Activated naive CD4-positive, alpha-beta T cell treated with anti-CD3 and anti-CD28 coated beads, Interleukin-2, amount 50 U/mL, for 16 hours (primary cell): Measurements from ENCODE around the gene RHO.
"Not testable (repeated sequence)": the region's sequence is repeated elsewhere in the genome, so short reads cannot be mapped to it uniquely, and the experiment has no call there.

ENCODE experiments used
- DNase-seq: peaks from one replicate; pipeline ENCODE4 v3.0.0-alpha.2; 2020

The RHO gene

DNA sequence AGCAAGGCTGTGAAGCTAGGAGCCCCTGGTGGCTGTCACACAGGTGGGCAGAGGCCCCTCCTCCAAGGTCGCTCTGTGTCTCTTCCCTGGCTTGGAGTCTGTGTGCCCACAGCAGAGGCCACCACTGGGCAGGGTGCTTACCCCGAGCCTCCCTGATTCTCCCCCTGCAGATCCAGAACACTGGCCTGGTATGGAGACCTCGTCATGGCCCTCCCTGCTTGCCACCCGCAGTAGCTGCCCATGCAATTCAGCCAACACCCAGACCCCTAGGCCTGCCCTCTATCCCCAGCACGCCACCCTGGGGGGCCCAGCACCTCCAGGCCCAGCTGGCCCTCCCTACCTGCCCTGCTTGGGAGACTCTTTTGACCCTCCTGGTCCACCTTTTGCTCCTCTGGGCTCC is 5.5 kb upstream of the RHO start:
- no peak for DNase-seq

DNA sequence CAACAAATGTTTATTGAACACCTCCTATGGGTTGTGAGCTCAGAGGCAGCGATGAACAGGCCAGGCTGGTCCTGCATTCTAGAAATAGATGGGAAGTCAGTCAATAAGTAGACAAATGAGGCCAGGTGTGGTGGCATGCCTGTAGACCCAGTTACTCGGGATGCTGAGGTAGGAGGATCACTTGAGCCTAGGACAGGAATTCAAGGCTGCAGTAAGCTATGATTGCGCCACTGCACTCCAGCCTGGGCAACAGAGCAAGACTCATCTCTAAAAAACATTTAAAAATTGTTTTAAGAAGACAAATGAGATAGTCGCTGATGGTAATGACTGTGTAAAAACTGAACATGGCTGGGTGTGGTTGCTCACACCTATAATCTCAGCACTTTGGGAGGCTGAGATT is 4.4 kb upstream of the RHO start:
- no peak for DNase-seq

DNA sequence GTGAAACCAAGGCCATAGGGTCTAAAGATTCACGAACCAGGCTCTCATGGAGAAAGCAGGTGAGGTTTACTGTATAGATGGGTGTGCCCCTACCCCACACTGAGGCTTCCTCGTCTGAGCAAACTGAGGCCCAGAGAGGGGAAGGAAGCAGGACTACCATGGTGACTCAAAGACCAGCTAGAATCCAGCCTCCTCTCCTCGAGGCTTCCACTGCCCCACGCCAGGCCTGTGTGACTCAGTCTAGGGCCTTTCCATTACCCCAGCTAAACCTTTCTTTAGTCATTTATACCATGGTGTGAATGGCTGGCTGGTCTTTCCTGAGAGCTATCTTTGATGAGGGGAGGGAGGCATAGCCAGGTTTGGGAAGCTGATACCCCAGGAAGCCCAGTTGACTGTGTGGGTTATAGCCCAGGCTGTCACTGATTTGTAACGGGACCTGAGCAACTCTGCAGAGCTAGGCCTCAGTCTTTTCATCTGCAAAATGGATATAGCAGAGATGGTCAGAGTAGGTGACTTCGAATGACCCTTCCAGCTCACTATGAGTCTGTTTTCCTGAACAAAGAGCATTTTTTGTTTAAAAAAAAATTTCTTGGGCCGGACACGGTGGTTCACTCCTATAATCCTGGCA is 3.0 kb upstream of the RHO start:
- DNase-seq, result no peak

GRCh38 chr3:129526121-129526900 is 2.1 kb upstream of the RHO start:
- no peak for DNase-seq

DNA sequence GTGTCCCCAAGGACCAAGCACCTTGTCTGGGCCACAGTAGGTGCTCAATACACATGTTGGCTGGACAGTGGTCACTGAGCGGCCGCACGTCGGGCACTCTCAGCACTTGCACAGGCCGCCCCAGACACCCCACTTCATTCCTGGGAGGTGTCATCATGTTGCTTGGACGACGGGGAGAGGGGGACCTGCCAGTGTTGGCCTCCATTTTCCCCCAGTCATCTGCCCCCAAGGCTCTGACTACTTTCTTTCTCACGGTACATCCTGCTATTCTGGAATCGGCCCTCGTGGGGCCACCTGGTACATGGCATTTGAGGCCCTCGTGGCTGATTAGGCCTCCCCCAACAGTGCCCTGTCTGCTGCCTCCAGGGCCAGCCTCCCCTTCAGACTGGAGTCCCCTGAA is 1.2 kb upstream of the RHO start:
- DNase-seq, result no peak

DNA sequence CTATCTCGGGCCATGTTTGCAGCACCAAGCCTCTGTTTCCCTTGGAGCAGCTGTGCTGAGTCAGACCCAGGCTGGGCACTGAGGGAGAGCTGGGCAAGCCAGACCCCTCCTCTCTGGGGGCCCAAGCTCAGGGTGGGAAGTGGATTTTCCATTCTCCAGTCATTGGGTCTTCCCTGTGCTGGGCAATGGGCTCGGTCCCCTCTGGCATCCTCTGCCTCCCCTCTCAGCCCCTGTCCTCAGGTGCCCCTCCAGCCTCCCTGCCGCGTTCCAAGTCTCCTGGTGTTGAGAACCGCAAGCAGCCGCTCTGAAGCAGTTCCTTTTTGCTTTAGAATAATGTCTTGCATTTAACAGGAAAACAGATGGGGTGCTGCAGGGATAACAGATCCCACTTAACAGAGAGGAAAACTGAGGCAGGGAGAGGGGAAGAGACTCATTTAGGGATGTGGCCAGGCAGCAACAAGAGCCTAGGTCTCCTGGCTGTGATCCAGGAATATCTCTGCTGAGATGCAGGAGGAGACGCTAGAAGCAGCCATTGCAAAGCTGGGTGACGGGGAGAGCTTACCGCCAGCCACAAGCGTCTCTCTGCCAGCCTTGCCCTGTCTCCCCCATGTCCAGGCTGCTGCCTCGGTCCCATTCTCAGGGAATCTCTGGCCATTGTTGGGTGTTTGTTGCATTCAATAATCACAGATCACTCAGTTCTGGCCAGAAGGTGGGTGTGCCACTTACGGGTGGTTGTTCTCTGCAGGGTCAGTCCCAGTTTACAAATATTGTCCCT is 1.2 kb downstream of the RHO start:
- no peak for DNase-seq

DNA sequence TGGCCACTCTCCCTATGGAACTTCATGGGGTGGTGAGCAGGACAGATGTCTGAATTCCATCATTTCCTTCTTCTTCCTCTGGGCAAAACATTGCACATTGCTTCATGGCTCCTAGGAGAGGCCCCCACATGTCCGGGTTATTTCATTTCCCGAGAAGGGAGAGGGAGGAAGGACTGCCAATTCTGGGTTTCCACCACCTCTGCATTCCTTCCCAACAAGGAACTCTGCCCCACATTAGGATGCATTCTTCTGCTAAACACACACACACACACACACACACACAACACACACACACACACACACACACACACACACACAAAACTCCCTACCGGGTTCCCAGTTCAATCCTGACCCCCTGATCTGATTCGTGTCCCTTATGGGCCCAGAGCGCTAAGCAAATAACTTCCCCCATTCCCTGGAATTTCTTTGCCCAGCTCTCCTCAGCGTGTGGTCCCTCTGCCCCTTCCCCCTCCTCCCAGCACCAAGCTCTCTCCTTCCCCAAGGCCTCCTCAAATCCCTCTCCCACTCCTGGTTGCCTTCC is 1.9 kb downstream of the RHO start:
- no peak for DNase-seq

DNA sequence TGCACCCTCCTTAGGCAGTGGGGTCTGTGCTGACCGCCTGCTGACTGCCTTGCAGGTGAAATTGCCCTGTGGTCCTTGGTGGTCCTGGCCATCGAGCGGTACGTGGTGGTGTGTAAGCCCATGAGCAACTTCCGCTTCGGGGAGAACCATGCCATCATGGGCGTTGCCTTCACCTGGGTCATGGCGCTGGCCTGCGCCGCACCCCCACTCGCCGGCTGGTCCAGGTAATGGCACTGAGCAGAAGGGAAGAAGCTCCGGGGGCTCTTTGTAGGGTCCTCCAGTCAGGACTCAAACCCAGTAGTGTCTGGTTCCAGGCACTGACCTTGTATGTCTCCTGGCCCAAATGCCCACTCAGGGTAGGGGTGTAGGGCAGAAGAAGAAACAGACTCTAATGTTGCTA is 2.4 kb downstream of the RHO start:
- no peak for DNase-seq

DNA sequence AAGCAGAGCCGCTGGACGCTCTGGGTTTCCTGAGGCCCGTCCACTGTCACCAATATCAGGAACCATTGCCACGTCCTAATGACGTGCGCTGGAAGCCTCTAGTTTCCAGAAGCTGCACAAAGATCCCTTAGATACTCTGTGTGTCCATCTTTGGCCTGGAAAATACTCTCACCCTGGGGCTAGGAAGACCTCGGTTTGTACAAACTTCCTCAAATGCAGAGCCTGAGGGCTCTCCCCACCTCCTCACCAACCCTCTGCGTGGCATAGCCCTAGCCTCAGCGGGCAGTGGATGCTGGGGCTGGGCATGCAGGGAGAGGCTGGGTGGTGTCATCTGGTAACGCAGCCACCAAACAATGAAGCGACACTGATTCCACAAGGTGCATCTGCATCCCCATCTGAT is 3.3 kb downstream of the RHO start:
- DNase-seq, result no peak

DNA sequence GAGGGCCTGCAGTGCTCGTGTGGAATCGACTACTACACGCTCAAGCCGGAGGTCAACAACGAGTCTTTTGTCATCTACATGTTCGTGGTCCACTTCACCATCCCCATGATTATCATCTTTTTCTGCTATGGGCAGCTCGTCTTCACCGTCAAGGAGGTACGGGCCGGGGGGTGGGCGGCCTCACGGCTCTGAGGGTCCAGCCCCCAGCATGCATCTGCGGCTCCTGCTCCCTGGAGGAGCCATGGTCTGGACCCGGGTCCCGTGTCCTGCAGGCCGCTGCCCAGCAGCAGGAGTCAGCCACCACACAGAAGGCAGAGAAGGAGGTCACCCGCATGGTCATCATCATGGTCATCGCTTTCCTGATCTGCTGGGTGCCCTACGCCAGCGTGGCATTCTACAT is 3.8 kb downstream of the RHO start:
- DNase-seq, result no peak

DNA sequence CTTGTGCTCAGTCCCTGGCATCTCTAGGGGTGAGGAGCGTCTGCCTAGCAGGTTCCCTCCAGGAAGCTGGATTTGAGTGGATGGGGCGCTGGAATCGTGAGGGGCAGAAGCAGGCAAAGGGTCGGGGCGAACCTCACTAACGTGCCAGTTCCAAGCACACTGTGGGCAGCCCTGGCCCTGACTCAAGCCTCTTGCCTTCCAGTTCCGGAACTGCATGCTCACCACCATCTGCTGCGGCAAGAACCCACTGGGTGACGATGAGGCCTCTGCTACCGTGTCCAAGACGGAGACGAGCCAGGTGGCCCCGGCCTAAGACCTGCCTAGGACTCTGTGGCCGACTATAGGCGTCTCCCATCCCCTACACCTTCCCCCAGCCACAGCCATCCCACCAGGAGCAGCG is 5.0 kb downstream of the RHO start:
- no peak for DNase-seq

DNA sequence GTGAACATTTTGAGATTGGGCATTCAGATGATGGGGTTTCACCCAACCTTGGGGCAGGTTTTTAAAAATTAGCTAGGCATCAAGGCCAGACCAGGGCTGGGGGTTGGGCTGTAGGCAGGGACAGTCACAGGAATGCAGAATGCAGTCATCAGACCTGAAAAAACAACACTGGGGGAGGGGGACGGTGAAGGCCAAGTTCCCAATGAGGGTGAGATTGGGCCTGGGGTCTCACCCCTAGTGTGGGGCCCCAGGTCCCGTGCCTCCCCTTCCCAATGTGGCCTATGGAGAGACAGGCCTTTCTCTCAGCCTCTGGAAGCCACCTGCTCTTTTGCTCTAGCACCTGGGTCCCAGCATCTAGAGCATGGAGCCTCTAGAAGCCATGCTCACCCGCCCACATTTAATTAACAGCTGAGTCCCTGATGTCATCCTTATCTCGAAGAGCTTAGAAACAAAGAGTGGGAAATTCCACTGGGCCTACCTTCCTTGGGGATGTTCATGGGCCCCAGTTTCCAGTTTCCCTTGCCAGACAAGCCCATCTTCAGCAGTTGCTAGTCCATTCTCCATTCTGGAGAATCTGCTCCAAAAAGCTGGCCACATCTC is 6.1 kb downstream of the RHO start:
- DNase-seq, result no peak

- no peak for DNase-seq
Measured at GRCh38 chr3:129535075-129535474, 6.6 kb downstream of the RHO start.

- DNase-seq, result no peak
Measured at GRCh38 chr3:129536374-129536667, 7.9 kb downstream of the RHO start.

DNA sequence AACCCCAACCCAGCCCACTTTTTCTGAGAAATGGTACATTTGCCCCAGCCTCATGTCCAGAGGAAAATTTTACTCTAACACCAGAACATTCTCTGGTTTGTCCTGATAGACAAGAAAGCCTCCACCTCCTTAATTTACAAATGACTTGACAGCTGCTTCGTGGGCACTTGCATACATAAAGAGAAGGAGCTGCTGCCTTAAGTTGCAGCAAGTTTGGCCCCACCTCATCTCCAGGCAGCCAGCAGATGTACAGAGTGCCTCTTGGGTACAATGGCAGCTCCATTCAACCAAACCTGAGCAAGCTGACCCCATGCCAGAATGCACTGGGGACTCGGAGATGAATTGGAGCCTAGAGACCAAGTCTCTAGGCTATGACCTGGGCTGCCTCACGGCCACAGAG is 8.4 kb downstream of the RHO start:
- DNase-seq, result no peak

- DNase-seq, result no peak
Measured at GRCh38 chr3:129539206-129539605, 10.8 kb downstream of the RHO start.

- no peak for DNase-seq
Measured at GRCh38 chr3:129540776-129541516, 12.5 kb downstream of the RHO start.

- no peak for DNase-seq
Measured at GRCh38 chr3:129542747-129543146, 14.3 kb downstream of the RHO start.

DNA sequence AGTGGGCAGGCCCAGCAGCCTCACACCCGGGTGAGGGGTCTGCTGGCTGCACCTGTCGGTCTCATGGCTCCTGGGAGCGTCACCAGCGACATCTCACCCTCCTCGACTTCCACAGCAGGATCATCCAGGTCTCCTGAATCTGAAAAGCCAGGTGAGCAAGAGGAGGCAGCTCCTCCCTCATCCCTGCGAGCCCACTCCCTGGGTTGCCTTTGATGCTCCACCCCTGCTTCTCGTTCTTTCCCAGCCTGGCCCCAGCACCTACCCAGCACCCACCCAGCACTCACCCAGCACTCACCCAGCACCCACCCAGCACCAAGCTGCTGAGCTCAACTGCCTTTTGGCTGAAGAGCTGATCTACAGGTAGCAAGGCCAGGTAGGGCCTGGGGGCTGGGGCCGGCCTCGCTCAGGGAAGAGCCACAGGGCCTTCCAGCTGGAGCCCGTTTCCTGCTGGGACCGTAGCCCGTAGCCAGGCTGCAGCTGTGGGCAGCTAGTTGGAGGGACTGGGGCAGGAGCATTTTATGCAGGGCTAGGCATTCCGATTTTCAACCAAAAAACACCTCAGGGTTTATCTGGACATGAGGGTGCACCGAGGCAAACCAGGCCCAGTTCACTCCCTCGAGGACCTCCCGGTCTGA is 14.8 kb downstream of the RHO start, which contains the start of gene H1-8:
Gene H1-8, plus strand, starts transcription at position 20 of the 635 bp plus-strand sequence. Its CDS starts 44 bp downstream, at position 64.
- DNase-seq, result no peak

DNA sequence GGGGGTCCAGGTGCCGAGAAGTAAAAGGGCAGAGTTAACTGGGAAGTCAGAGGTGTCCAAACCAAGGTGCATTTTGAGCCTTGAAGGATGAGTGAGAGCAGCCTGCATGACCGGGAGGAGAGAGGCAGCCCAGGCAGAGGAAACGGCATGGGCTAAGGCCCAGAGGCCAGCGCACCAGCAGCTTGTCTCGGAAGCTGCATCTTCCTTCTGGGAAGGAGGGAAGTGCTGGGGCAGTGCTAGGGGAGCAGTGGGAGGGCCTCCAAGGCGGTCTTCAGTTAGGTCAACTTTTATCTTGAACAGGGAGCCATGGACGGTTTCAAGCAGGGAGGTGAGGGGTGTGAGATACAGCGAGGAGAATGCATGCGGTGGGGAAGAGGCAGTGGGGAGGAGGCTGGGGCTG is 15.6 kb downstream of the RHO start:
- DNase-seq, result no peak

- DNase-seq, result not testable (repeated sequence)
Measured at GRCh38 chr3:129545951-129546350, 17.5 kb downstream of the RHO start.

DNA sequence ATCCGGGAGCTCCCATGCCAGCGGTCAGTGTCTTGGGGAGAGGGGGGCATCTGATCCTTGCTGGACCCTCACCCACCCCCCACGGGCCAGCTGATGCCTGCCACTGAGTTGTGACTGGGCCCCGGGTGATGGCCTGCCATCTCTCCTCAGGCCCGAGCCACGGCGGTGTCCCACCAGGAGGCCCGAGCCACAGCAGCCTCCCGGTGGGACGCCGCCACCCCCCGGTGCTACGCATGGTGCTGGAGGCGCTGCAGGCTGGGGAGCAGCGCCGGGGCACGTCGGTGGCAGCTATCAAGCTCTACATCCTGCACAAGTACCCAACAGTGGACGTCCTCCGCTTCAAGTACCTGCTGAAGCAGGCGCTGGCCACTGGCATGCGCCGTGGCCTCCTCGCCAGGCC is 18.8 kb downstream of the RHO start:
- DNase-seq, result no peak
